K562 (cell line): ENCODE measurements around the gene ARFGAP3.

ENCODE experiments used
- BRF1 ChIP-seq: IDR thresholded peaks from 3 replicates; pipeline ENCODE4 v1.6.1; 2011; ENCODE audit warnings: borderline replicate concordance, mild to moderate bottlenecking; ENCODE audit not compliant: insufficient read length; ENCODE audit errors: extremely low read depth
- CREBBP ChIP-seq: IDR thresholded peaks from one replicate; pipeline ENCODE4 v1.6.1; 2012; ENCODE audit warnings: low read depth, mild to moderate bottlenecking, control low read depth, inconsistent platforms, low read length
- CREM ChIP-seq: IDR thresholded peaks from 2 replicates; pipeline ENCODE4 v1.6.1; 2014; ENCODE audit warnings: antibody characterized with exemption, low read depth
- L3MBTL2 ChIP-seq: fragments of 450-650 bp; IDR thresholded peaks from 2 replicates; pipeline ENCODE4 v1.6.1; 2016; ENCODE audit warnings: mild to moderate bottlenecking, moderate library complexity
- SP2 ChIP-seq: IDR thresholded peaks from 2 replicates; pipeline ENCODE4 v1.6.1; 2011; ENCODE audit warnings: mild to moderate bottlenecking, low read depth, low read length, moderate library complexity; ENCODE audit not compliant: poor library complexity, severe bottlenecking; ENCODE audit errors: extremely low read depth
- TEAD1 ChIP-seq, 2 experiments: fragments of 450-650 bp in 1 of 2; sonication (generic) in 1 of 2; formaldehyde crosslinking; IDR thresholded peaks; 2 replicates each; pipeline versions ENCODE4 v1.4.0 to v1.8.0; 2020 to 2022; ENCODE audit warnings: mild to moderate bottlenecking in 2 of 2, missing genetic modification reagents in 1 of 2
- ZBTB26 ChIP-seq: fragments of 450-650 bp; formaldehyde crosslinking; IDR thresholded peaks from 2 replicates; pipeline ENCODE4 v1.4.0; 2022; ENCODE audit warnings: missing genetic modification characterization
- ZC3H8 ChIP-seq: fragments of 450-650 bp; IDR thresholded peaks from 2 replicates; pipeline ENCODE4 v1.6.1; 2017
- ZNF395 ChIP-seq: fragments of 200-800 bp; sonication (Bioruptor generic); IDR thresholded peaks from 2 replicates; pipeline ENCODE4 v1.6.1; 2017; ENCODE audit warnings: missing genetic modification characterization, missing compliant biosample characterization

GRCh38 chr22:42847110-42847509, 10.0 kb downstream of the ARFGAP3 start:
- TF ChIP-seq ZNF395 (CRISPR knock-in tag): no peak
- no peak for TF ChIP-seq TEAD1 (CRISPR knock-in tag; IDR thresholded peaks at IDR 0.05)
- TF ChIP-seq ZC3H8: no peak
- no peak for TF ChIP-seq L3MBTL2
- no peak for TF ChIP-seq SP2
- no peak for TF ChIP-seq CREBBP
- no peak for TF ChIP-seq ZBTB26 (CRISPR knock-in tag)
- TF ChIP-seq BRF1: no peak
- no peak for TF ChIP-seq CREM
